HepG2 (cell line): Measurements from ENCODE around the gene EPB41L1. TPM values are rescaled to one million over a fixed set of nuclear protein-coding genes. Genes with fewer than 3 reads are reported as not detected.

Source experiments
- FOXA3 ChIP-seq: IDR thresholded peaks from 2 replicates; pipeline ENCODE4 v1.6.1; 2016; ENCODE audit warnings: missing genetic modification reagents, missing compliant biosample characterization
- IKZF1 ChIP-seq: fragments of 450-650 bp; IDR thresholded peaks from 2 replicates; pipeline ENCODE4 v1.7.1; 2016
- IRX3 ChIP-seq: sonication (generic); formaldehyde crosslinking; IDR thresholded peaks from 2 replicates; pipeline ENCODE4 v1.8.1; 2023; ENCODE audit warnings: mild to moderate bottlenecking, low read depth, missing genetic modification reagents, borderline replicate concordance
- KLF6 ChIP-seq: IDR thresholded peaks from 2 replicates; pipeline ENCODE4 v1.8.0; 2016; ENCODE audit warnings: missing biosample characterization, missing genetic modification reagents
- MTA3 ChIP-seq: sonication (generic); formaldehyde crosslinking; IDR thresholded peaks from 2 replicates; pipeline ENCODE4 v1.4.0; 2020; ENCODE audit warnings: missing genetic modification reagents
- RBFOX2 ChIP-seq: fragments of 200-400 bp; formaldehyde crosslinking; IDR thresholded peaks from 2 replicates; pipeline ENCODE4 v1.6.1; 2017; ENCODE audit warnings: low read depth, mild to moderate bottlenecking, low read length
- RNF2 ChIP-seq: fragments of 450-650 bp; conservative IDR thresholded peaks from 2 replicates; pipeline ENCODE4 v1.6.1; 2016; ENCODE audit warnings: low read depth
- SAFB2 ChIP-seq: sonication (generic); formaldehyde crosslinking; IDR thresholded peaks from 2 replicates; pipeline ENCODE4 v1.5.1; 2020; ENCODE audit warnings: missing genetic modification reagents, low read depth, mild to moderate bottlenecking, borderline replicate concordance
- SP1 ChIP-seq, 2 experiments: fragments of 450-650 bp in 1 of 2; sonication (generic) in 1 of 2; formaldehyde crosslinking in 1 of 2; IDR thresholded peaks; 2 replicates each; pipeline versions ENCODE4 v1.4.0 to v1.6.1; 2016 to 2020; ENCODE audit warnings: missing genetic modification reagents in 1 of 2
- U2AF1 ChIP-seq: fragments of 200-400 bp; formaldehyde crosslinking; optimal IDR thresholded peaks from 2 replicates; pipeline ENCODE3; 2017; ENCODE audit warnings: mild to moderate bottlenecking, low read depth, low read length
- ZC3H13 ChIP-seq: sonication (generic); formaldehyde crosslinking; IDR thresholded peaks from 2 replicates; pipeline ENCODE4 v1.8.1; 2023; ENCODE audit warnings: mild to moderate bottlenecking, missing genetic modification reagents, moderate library complexity
- ZNF33A ChIP-seq: sonication (generic); formaldehyde crosslinking; IDR thresholded peaks from 2 replicates; pipeline ENCODE4 v1.5.1; 2020; ENCODE audit warnings: missing genetic modification reagents, mild to moderate bottlenecking, moderate library complexity, borderline replicate concordance
- polyA plus RNA-seq, 8 experiments: library from polyadenylated mRNA; depleted of rRNA in 3 of 8; stranded (reverse) in 7 of 8; unstranded in 1 of 8; fragments of >200 nt; fragmentation: Illumina TruSeq in 4 of 8; extraction: Trizol in 4 of 8; gene quantifications; 2 replicates each; pipeline versions ENCODE4 v1.2.1 to v1.2.3, GENCODE V29; 2011 to 2016; ENCODE audit warnings: low read depth in 4 of 8, missing spikeins in 1 of 8, mixed read lengths in 1 of 8; ENCODE audit not compliant: insufficient read depth in 1 of 8
- total RNA-seq, 5 experiments: library from RNA; depleted of rRNA; stranded (reverse); fragments of >200 nt; fragmentation: Illumina TruSeq; extraction: Trizol; gene quantifications; 2 replicates each; pipeline ENCODE4 v1.2.3, GENCODE V29; 2016; ENCODE audit warnings: low read depth in 1 of 5
- TF ChIP-seq, protein P1 (sequence below): sonication (generic); formaldehyde crosslinking; conservative IDR thresholded peaks from 2 replicates; pipeline ENCODE4 v1.8.0; 2022; ENCODE audit warnings: mild to moderate bottlenecking, moderate library complexity, missing genetic modification reagents
- TF ChIP-seq, protein P2 (sequence below): sonication (generic); formaldehyde crosslinking; IDR thresholded peaks from 2 replicates; pipeline ENCODE4 v1.5.1; 2020; ENCODE audit warnings: mild to moderate bottlenecking, moderate library complexity, missing genetic modification reagents
- TF ChIP-seq, protein P3 (sequence below): sonication (generic); formaldehyde crosslinking; IDR thresholded peaks from 2 replicates; pipeline ENCODE4 v1.5.1; 2020; ENCODE audit warnings: mild to moderate bottlenecking, missing genetic modification reagents, borderline replicate concordance

EPB41L1 gene
- total and polyA plus RNA-seq, 2 of the 13 experiments (the other 11 are each of a cell fraction or from before 2014, with no cell fraction given): 16.7 to 39.0 TPM

DNA sequence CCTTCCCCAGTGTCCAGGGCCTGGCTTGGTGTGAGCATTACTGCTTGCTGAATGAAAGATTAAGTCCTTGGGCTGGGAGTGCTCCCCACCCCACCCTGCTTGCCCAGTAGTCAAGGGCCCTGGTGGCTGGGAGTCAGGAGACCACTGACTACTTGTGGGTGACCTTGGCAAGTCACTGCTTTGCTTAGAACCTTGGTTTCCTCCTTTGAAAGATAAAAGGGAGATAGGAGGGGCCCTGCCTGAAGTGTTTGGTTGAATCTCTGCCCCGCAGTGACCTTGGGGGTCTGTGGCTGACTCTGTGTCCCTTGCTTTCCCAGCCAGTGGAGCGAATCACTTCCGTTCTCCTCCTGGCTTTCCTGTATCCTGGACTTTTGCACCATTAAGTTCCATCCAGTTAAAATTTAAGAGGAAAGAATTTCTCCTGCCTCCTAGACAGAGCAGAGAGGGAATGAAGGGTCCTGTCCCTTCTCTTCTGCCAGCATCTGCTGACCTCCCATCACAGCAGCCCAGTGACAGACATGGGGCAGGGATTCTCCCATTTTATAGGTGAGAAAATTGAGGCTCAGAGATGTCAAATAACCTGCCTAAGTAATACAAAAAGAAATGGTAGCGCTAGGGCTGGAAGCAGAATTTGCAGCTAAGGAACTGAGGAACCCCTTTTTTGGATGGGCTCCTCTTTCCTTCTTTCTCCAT is 3.5 kb upstream of the EPB41L1 start (continued):
- TF ChIP-seq SP1 (IDR thresholded peaks at IDR 0.05) (no peak), SP1 (CRISPR knock-in tag; IDR thresholded peaks at IDR 0.05) (no peak), KLF6 (peak; percentile 84; the same call in 1 of the 2 replicates), FOXA3 (CRISPR knock-in tag) (peak; percentile 69), MTA3 (no peak), RNF2 (no peak), RBFOX2 (no peak), SAFB2 (CRISPR knock-in tag) (no peak), ZNF33A (CRISPR knock-in tag) (no peak; the same call in 1 of the 2 replicates), U2AF1 (no peak), IRX3 (CRISPR knock-in tag) (no peak), IKZF1 (no peak), ZC3H13 (CRISPR knock-in tag) (no peak)
- TF ChIP-seq, protein P1, sequence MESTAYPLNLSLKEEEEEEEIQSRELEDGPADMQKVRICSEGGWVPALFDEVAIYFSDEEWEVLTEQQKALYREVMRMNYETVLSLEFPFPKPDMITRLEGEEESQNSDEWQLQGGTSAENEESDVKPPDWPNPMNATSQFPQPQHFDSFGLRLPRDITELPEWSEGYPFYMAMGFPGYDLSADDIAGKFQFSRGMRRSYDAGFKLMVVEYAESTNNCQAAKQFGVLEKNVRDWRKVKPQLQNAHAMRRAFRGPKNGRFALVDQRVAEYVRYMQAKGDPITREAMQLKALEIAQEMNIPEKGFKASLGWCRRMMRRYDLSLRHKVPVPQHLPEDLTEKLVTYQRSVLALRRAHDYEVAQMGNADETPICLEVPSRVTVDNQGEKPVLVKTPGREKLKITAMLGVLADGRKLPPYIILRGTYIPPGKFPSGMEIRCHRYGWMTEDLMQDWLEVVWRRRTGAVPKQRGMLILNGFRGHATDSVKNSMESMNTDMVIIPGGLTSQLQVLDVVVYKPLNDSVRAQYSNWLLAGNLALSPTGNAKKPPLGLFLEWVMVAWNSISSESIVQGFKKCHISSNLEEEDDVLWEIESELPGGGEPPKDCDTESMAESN (CRISPR knock-in tag): no peak
- TF ChIP-seq, protein P2, sequence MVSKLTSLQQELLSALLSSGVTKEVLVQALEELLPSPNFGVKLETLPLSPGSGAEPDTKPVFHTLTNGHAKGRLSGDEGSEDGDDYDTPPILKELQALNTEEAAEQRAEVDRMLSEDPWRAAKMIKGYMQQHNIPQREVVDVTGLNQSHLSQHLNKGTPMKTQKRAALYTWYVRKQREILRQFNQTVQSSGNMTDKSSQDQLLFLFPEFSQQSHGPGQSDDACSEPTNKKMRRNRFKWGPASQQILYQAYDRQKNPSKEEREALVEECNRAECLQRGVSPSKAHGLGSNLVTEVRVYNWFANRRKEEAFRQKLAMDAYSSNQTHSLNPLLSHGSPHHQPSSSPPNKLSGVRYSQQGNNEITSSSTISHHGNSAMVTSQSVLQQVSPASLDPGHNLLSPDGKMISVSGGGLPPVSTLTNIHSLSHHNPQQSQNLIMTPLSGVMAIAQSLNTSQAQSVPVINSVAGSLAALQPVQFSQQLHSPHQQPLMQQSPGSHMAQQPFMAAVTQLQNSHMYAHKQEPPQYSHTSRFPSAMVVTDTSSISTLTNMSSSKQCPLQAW (CRISPR knock-in tag): peak; percentile 96
- TF ChIP-seq, protein P3, sequence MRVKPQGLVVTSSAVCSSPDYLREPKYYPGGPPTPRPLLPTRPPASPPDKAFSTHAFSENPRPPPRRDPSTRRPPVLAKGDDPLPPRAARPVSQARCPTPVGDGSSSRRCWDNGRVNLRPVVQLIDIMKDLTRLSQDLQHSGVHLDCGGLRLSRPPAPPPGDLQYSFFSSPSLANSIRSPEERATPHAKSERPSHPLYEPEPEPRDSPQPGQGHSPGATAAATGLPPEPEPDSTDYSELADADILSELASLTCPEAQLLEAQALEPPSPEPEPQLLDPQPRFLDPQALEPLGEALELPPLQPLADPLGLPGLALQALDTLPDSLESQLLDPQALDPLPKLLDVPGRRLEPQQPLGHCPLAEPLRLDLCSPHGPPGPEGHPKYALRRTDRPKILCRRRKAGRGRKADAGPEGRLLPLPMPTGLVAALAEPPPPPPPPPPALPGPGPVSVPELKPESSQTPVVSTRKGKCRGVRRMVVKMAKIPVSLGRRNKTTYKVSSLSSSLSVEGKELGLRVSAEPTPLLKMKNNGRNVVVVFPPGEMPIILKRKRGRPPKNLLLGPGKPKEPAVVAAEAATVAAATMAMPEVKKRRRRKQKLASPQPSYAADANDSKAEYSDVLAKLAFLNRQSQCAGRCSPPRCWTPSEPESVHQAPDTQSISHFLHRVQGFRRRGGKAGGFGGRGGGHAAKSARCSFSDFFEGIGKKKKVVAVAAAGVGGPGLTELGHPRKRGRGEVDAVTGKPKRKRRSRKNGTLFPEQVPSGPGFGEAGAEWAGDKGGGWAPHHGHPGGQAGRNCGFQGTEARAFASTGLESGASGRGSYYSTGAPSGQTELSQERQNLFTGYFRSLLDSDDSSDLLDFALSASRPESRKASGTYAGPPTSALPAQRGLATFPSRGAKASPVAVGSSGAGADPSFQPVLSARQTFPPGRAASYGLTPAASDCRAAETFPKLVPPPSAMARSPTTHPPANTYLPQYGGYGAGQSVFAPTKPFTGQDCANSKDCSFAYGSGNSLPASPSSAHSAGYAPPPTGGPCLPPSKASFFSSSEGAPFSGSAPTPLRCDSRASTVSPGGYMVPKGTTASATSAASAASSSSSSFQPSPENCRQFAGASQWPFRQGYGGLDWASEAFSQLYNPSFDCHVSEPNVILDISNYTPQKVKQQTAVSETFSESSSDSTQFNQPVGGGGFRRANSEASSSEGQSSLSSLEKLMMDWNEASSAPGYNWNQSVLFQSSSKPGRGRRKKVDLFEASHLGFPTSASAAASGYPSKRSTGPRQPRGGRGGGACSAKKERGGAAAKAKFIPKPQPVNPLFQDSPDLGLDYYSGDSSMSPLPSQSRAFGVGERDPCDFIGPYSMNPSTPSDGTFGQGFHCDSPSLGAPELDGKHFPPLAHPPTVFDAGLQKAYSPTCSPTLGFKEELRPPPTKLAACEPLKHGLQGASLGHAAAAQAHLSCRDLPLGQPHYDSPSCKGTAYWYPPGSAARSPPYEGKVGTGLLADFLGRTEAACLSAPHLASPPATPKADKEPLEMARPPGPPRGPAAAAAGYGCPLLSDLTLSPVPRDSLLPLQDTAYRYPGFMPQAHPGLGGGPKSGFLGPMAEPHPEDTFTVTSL: peak; percentile 95
